Left forelimb (tissue), 1 donor: ENCODE measurements around the gene WWC2.

Source experiments
- DNase-seq: peaks from one replicate; pipeline ENCODE4 v3.0.0-alpha.2; 2018; ENCODE audit warnings: low spot score

The WWC2 gene

DNA sequence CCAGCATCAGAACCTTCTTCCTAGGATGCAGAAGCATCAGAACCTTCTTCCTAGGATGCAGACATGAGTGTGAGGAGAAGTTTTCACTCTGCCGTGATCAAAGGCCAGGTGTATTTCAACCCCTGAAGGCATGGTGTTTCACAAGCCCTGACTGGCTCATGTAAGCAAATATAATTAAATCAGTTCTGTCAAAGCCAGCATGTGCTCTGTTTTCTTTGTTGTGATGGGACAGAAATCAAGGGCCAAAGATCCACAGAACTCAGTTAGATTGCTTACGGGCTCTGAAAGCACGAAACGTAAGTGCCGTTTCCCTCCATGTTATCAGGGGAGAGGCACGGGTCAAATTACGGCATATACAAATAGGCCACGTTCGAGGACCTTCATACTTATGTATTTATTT, 255.2 kb downstream of the WWC2 start:
- no peak for DNase-seq

- no peak for DNase-seq
These were observed 256.3 kb downstream of the WWC2 start for GRCh38 chr4:183355405-183355804.

DNA sequence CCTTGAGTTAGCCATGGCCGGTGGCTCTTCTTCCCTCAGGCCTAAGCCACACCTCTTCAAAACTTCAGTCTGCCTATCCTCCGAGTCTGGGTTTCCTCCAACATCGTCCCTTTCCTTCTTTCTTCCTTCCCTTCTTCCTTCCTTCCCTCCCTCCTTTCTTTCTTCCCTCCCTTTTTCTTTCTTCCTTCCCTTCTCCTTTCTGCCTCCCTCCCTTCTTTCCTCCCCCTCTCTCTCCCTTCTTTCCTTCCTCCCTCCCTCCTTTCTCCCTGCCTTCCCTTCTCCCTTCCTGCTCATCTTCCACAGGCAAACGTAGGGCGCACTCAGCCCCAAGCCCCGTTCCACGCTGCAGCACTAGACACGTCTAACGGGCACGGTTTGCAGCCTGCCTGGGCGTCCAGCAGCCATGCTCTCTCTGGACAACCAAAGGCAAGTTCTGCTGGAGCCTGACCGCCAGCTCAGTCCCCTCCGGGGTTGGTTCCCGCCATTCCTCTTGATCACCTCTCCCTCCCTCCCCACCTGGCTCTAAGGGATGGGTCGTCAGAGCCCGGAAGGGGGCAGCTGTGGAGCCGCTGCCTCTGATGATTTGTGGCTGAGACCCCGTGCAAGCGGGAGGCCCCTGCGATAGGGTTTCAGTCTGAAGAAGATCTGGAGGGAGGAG, 257.2 kb downstream of the WWC2 start:
- no peak for DNase-seq

GRCh38 chr4:183356931-183357675, 258.0 kb downstream of the WWC2 start:
- DNase-seq: no peak

DNA sequence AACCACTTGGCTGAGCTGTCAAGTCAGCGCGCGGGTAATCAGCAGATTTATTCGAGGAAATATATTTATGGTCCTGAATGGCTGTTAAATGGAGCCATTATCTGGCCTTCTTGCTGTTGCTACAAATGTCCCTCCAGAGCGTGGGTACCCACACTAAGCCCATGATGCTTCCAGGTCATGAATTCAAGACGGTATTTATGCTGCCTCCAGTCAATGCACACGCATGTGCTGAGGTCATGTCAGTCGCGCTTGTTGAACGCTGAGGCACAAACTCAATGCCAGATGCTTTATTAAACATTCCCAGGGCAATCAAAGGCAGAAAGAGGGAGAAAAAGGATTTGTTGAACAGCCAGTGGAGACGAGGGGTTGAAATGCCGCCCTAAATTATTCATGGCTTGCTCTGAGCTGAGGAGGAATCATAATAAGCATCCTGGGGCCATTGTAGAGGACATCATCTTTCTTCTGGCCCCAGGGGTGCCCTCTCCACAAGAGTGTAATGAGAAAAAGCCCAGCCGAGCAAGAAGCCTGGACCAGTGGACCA, 259.2 kb downstream of the WWC2 start:
- no peak for DNase-seq

DNA sequence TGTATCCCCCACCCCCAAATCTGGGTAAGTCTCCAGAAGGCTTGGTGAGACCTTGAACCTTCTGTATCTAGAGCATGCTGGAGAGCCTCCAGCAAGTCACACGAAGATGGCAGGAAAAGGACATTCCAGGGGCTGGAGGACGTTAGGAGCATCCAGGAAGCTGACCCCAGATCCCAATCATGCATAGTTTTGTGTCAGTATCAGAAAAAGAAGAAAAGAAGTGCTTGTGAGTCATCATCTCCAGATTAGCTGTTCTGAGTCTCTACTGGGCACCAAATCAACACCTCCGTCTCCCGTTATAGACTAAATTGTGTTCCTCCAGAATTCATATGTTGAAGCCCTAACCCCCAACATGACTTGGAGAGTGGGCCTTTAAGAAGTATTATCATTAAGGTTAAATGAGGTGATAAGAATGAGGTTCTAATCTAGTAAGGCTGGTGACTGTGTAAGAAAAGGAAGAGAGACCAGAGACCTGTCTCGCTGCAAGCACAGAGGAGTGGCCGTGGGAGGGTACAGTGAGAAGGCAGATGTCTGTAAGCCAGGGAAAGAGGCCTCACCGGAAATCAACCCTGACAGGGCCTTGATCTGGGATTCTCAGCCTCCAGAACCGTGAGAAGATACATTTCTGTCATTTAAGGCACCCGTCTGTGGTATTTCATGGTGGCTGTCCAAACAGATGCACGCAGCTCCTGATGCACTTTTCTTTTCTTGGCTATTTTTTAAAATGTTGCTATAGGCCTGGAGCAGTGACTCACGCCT, 261.3 kb downstream of the WWC2 start:
- DNase-seq: no peak

- DNase-seq: no peak
These were observed 263.0 kb downstream of the WWC2 start for GRCh38 chr4:183362036-183362435.

DNA sequence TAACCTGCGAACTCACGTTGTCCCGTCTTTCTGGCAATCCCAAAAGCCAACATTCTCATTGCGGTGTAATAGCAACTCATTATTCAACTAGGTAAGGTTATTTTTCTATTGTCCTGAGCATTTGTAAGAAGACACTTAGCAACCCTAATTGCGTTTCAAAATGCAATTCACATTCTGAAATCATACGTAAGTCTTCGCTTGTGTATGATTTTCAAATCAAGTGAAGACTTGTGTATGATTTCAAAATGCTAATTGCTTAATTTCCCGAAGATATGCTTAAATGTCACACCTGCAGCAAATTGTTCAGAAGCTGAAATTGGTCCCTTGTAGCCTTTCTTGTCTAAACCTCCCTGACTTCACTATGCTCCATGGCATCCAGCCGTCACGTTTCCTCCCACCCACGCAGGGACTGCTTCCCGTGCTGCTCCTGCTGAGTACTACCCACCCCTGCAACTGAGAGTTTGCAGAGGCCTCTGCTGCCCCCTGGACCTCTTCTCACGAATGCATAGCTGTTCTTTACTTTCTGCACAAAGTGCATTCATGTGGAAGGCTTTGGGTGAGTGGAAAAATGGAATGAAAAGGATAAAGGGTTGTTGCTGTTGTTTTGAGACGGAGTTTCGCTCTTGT, 264.0 kb downstream of the WWC2 start:
- DNase-seq: no peak

DNA sequence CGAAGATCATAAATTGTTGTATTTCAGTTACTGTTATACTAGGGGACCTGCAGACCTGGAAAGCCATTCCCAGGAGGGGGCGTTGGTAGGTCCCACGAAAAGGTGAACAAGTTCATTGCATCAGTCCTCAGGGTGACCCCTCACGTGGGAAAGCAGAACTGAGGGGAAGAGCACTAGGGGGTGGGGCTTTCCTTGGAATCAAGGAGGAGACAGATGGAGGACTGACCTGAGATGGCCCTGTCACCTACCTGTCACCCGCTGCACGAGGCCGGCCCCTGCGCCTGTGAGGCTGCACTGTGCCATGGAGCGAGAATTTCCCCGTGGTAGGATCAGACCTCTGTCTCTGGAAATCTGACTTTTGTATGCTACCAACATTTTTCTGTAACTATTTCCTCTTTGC, 265.0 kb downstream of the WWC2 start:
- DNase-seq: no peak

GRCh38 chr4:183366206-183366835, 267.3 kb downstream of the WWC2 start:
- no peak for DNase-seq

DNA sequence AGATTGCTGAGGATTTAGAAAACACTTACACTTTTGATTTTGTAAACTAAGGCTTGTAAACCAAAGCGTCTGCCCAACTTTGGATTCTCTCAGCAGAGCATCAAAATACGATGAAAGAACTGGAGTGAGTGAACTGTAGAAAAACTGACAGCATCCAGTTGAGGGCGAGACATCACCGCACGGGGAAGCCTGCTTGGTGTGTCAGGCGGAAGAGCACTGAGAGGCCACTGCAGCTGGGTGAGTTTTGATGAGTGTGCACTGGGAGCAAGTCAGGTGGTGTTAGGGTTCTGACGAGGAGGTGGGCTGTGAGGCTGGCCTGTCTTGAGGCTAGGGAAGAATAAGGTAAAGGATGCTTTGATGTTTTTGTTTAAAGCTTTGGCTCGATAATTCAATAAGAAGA, 270.0 kb downstream of the WWC2 start:
- DNase-seq: no peak
